CD4-positive, alpha-beta T cell (primary cell): ENCODE results near the gene RAD18. TPM values are rescaled to one million over a fixed set of nuclear protein-coding genes. Genes with fewer than 3 reads are reported as not detected.
A peak's percentile ranks its signal among the peaks of the same experiment; 100 is the strongest.

Experiments
- ATAC-seq: fragments of 200-7000 bp; cut with Tn5 transposase; one replicate; pipeline ENCODE4 v1.10.0; 2022; ENCODE audit warnings: mild to moderate bottlenecking; ENCODE audit not compliant: poor library complexity
- CTCF ChIA-PET: fragments of 350-600 bp; sonication (Branson Sonifier 250); formaldehyde crosslinking; loops from one replicate; lab custom pipeline; 2021; ENCODE audit warnings: antibody characterized with exemption, inconsistent platforms; lab: Charles Lee
- POLR2A ChIA-PET: fragments of 350-600 bp; sonication (Branson Sonifier 250); formaldehyde crosslinking; loops from one replicate; lab custom pipeline; 2021; ENCODE audit warnings: antibody characterized with exemption, inconsistent platforms; lab: Charles Lee
- DNase-seq, 14 experiments: peaks; one replicate each; pipeline ENCODE4 v3.0.0-alpha.2; 2013 to 2020; ENCODE audit warnings: mixed read lengths in 2 of 14
- H3K27ac ChIP-seq, 2 donors: one replicate each; pipeline versions ENCODE4 v1.5.1 to v1.7.0; 2013; ENCODE audit warnings: low read length in 2 of 2, low read depth in 1 of 2, mild to moderate bottlenecking in 1 of 2
- H3K27me3 ChIP-seq, 2 experiments: 1 replicate in 1 of 2; 2 replicates in 1 of 2; pipeline versions ENCODE4 v1.6.1 to v1.7.0; 2013; ENCODE audit warnings: low read length in 2 of 2, control low read depth in 1 of 2, mild to moderate bottlenecking in 1 of 2, moderate library complexity in 1 of 2; ENCODE audit not compliant: insufficient read depth in 2 of 2, control insufficient read depth in 1 of 2
- H3K36me3 ChIP-seq: one replicate; pipeline ENCODE4 v1.6.1; 2013; ENCODE audit warnings: low read length, control low read depth; ENCODE audit not compliant: insufficient read depth
- H3K4me1 ChIP-seq: one replicate; pipeline ENCODE4 v1.6.1; 2013; ENCODE audit warnings: low read length, control low read depth; ENCODE audit not compliant: insufficient read depth
- H3K4me3 ChIP-seq: one replicate; pipeline ENCODE4 v1.5.1; 2013; ENCODE audit warnings: mild to moderate bottlenecking, low read length, moderate library complexity
- H3K9me3 ChIP-seq, 2 experiments: 1 replicate in 1 of 2; 2 replicates in 1 of 2; pipeline versions ENCODE4 v1.6.1 to v1.7.0; 2013; ENCODE audit warnings: low read length in 2 of 2, mild to moderate bottlenecking in 2 of 2, control low read depth in 1 of 2, moderate library complexity in 1 of 2; ENCODE audit not compliant: control insufficient read depth in 1 of 2, insufficient read depth in 1 of 2
- H3K27ac Mint-ChIP-seq: one replicate; pipeline ENCODE4 v1.8.0; 2020; ENCODE audit warnings: mixed read lengths
- H3K27me3 Mint-ChIP-seq: one replicate; pipeline ENCODE4 v1.8.0; 2021; ENCODE audit warnings: mixed read lengths
- H3K36me3 Mint-ChIP-seq: one replicate; pipeline ENCODE4 v1.8.0; 2021; ENCODE audit warnings: low read depth, mixed read lengths
- H3K4me1 Mint-ChIP-seq: one replicate; pipeline ENCODE4 v1.8.0; 2021; ENCODE audit warnings: low read depth, mixed read lengths
- H3K4me3 Mint-ChIP-seq: one replicate; pipeline ENCODE4 v1.8.0; 2020; ENCODE audit warnings: mild to moderate bottlenecking, mixed read lengths
- H3K9me3 Mint-ChIP-seq: one replicate; pipeline ENCODE4 v1.8.0; 2020; ENCODE audit warnings: mixed read lengths
- CTCF ChIP-seq: fragments of 200-600 bp; IDR thresholded peaks from one replicate; pipeline ENCODE4 v1.8.0; 2022; ENCODE audit warnings: antibody characterized with exemption, mild to moderate bottlenecking
- intact Hi-C, 2 experiments: fragments of 100-400 bp; cut with DNase I in 1 of 2; cut with micrococcal nuclease in 1 of 2; formaldehyde crosslinking; loops; one replicate each; pipeline versions ENCODE4 v1.15.1 to v1.9.0; 2023 to 2025; cut with DNase I, micrococcal nuclease
- total RNA-seq, 174 experiments: library from RNA in 2 of 174; stranded (reverse) in 2 of 174; gene quantifications; one replicate each; pipeline ENCODE4 v1.2.3 and lab custom pipeline; 2021 to 2026

The RAD18 gene
- total RNA-seq, 2 experiments from 2014 or later = 9.6 to 10.0 TPM

GRCh38 chr3:8988791-8989558, 25.7 kb upstream of the RAD18 start:
- Histone ChIP-seq H3K36me3 (no peaks in the 10 kb centered on the region), H3K4me1 (peaks cover 4% of the 10 kb centered on the region), H3K9me3 (peaks cover 0 to 7% of the 10 kb centered on the region in 2 experiments), H3K4me3 (no peak overlapping the region), H3K27me3 (no peaks in the 10 kb centered on the region), H3K27ac (no peak overlapping the region)
- ATAC-seq (no peak), DNase-seq (no peak)
- intact Hi-C loops = loop anchor here in 1 of 2 experiments (1.0 kb wide), 2 partner anchors 18 to 313 kb away; no protein-coding TSS in a partner anchor
- POLR2A ChIA-PET = no interaction called here
- peaks cover 5% of the 10 kb centered on the region for H3K4me1 Mint-ChIP-seq
- no peaks in the 10 kb centered on the region for H3K9me3 Mint-ChIP-seq
- H3K27me3 Mint-ChIP-seq = no peaks in the 10 kb centered on the region
- H3K4me3 Mint-ChIP-seq = no peak overlapping the region
- no peak for TF ChIP-seq CTCF
- no peak overlapping the region for H3K27ac Mint-ChIP-seq
- CTCF ChIA-PET = interaction anchor here (0.8 to 2.1 kb wide), 3 partner anchors 22 to 321 kb away, joined by 3 to 13 read pairs (median 3); no protein-coding TSS in a partner anchor
- H3K36me3 Mint-ChIP-seq = no peaks in the 10 kb centered on the region

GRCh38 chr3:8988384-8988655, 25.0 kb upstream of the RAD18 start:
- TF ChIP-seq CTCF = no peak
- Histone ChIP-seq H3K9me3 (peaks cover 0 to 7% of the 10 kb centered on the region in 2 experiments), H3K4me3 (no peak overlapping the region), H3K36me3 (no peaks in the 10 kb centered on the region), H3K27me3 (no peaks in the 10 kb centered on the region), H3K27ac (no peak overlapping the region), H3K4me1 (peaks cover 4% of the 10 kb centered on the region)
- Mint-ChIP-seq H3K4me3 (no peak overlapping the region), H3K27me3 (no peaks in the 10 kb centered on the region), H3K27ac (no peak overlapping the region), H3K9me3 (no peaks in the 10 kb centered on the region), H3K4me1 (peaks cover 5% of the 10 kb centered on the region), H3K36me3 (no peaks in the 10 kb centered on the region)
- POLR2A ChIA-PET = interaction anchor here (0.5 kb wide), 1 partner anchor 571 kb away, joined by 3 read pairs; no protein-coding TSS in a partner anchor
- intact Hi-C loops = loop anchor here in 1 of 2 experiments (1.0 kb wide), 2 partner anchors 17 to 314 kb away; no protein-coding TSS in a partner anchor
- CTCF ChIA-PET = interaction anchor here (0.6 to 2.1 kb wide), 6 partner anchors 17 to 392 kb away, joined by 3 to 13 read pairs (median 3); no protein-coding TSS in a partner anchor
- DNase-seq (no peak), ATAC-seq (no peak)

GRCh38 chr3:8987645-8988383, 24.5 kb upstream of the RAD18 start:
- ATAC-seq (peak; percentile 96), DNase-seq (peak in 13 of 14 experiments; percentile 10 to 78 (median 47))
- no peaks in the 10 kb centered on the region for H3K9me3 Mint-ChIP-seq
- no peaks in the 10 kb centered on the region for H3K36me3 Mint-ChIP-seq
- H3K27ac Mint-ChIP-seq = no peak overlapping the region
- no peaks in the 10 kb centered on the region for H3K36me3 ChIP-seq
- no peak overlapping the region for H3K4me3 ChIP-seq
- peaks cover 4% of the 10 kb centered on the region for H3K4me1 ChIP-seq
- peak; percentile 58 for TF ChIP-seq CTCF
- H3K27me3 ChIP-seq = no peaks in the 10 kb centered on the region
- H3K27ac ChIP-seq = no peak overlapping the region
- H3K4me1 Mint-ChIP-seq = peaks cover 5% of the 10 kb centered on the region
- intact Hi-C loops = loop anchor here in 1 of 2 experiments (1.0 kb wide), 2 partner anchors 17 to 314 kb away; no protein-coding TSS in a partner anchor
- CTCF ChIA-PET = interaction anchor here (0.6 to 2.1 kb wide), 7 partner anchors 16 to 392 kb away, joined by 3 to 13 read pairs (median 3); no protein-coding TSS in a partner anchor
- peaks cover 0 to 7% of the 10 kb centered on the region in 2 experiments for H3K9me3 ChIP-seq
- H3K4me3 Mint-ChIP-seq = no peak overlapping the region
- POLR2A ChIA-PET = interaction anchor here (0.5 kb wide), 1 partner anchor 570 kb away, joined by 3 read pairs; no protein-coding TSS in a partner anchor
- H3K27me3 Mint-ChIP-seq = no peaks in the 10 kb centered on the region
